AG09309 (cell line): ENCODE measurements around the gene EDC4.
"Not testable (repeated sequence)": the region's sequence is repeated elsewhere in the genome, so short reads cannot be mapped to it uniquely, and the experiment has no call there.

Experiments used
- DNase-seq: peaks from one replicate; pipeline ENCODE4 v3.0.0-alpha.2; 2010; ENCODE audit warnings: low read depth
- H3K4me3 ChIP-seq: 2 replicates; pipeline ENCODE4 v1.5.1; 2011; ENCODE audit warnings: mild to moderate bottlenecking, low read depth, low read length, moderate library complexity; ENCODE audit not compliant: control insufficient read depth
- CTCF ChIP-seq: IDR thresholded peaks from 2 replicates; pipeline ENCODE4 v1.5.1; 2011; ENCODE audit warnings: mild to moderate bottlenecking, low read depth, low read length, inconsistent platforms; ENCODE audit not compliant: insufficient read depth, control insufficient read depth; ENCODE audit errors: missing control alignments

EDC4 gene

GRCh38 chr16:67834242-67834614 is 38.6 kb upstream of the EDC4 start:
- H3K4me3 ChIP-seq: no peak overlapping the region
- DNase-seq: no peak
- TF ChIP-seq CTCF: no peak

- H3K4me3 ChIP-seq, DNase-seq: not testable (repeated sequence)
Measured at GRCh38 chr16:67837190-67837589, 35.7 kb upstream of the EDC4 start.

GRCh38 chr16:67837811-67838210 is 35.0 kb upstream of the EDC4 start:
- no peak for DNase-seq
- no peak overlapping the region for H3K4me3 ChIP-seq
- no peak for TF ChIP-seq CTCF

- DNase-seq: no peak
- peak overlapping the region; percentile 58 for H3K4me3 ChIP-seq
- no peak for TF ChIP-seq CTCF
Measured at GRCh38 chr16:67841198-67841815, 31.5 kb upstream of the EDC4 start.

GRCh38 chr16:67841816-67842508 is 30.9 kb upstream of the EDC4 start, which contains the start of gene THAP11:
Gene THAP11 (plus strand): TSS chr16:67842320. CDS start chr16:67842555, 235 bp downstream.
- peak; percentile 87 for TF ChIP-seq CTCF
- peak within 1 kb of the TSS; percentile 58 for H3K4me3 ChIP-seq
- peak; percentile 68 for DNase-seq

GRCh38 chr16:67842509-67843342 is 30.1 kb upstream of the EDC4 start:
- peak; percentile 33 for TF ChIP-seq CTCF
- no peak for DNase-seq
- H3K4me3 ChIP-seq: peak overlapping the region; percentile 58

- H3K4me3 ChIP-seq: peak overlapping the region; percentile 58
- TF ChIP-seq CTCF: no peak
- DNase-seq: no peak
Measured at GRCh38 chr16:67843343-67843765, 29.5 kb upstream of the EDC4 start.
